ENCODE data around the gene OSBPL6.

OSBPL6 gene

GRCh38 chr2:178271629-178272333, 77.5 kb downstream of the OSBPL6 start:
- no peak for DNase-seq

GRCh38 chr2:178273787-178274360, 79.6 kb downstream of the OSBPL6 start:
- DNase-seq = no peak

GRCh38 chr2:178275600-178275999, 81.3 kb downstream of the OSBPL6 start:
- DNase-seq = no peak

GRCh38 chr2:178277741-178278197, 83.5 kb downstream of the OSBPL6 start:
- peak; percentile 52 for DNase-seq

GRCh38 chr2:178279142-178279541, 84.8 kb downstream of the OSBPL6 start:
- DNase-seq = no peak

GRCh38 chr2:178279636-178280035, 85.3 kb downstream of the OSBPL6 start:
- no peak for DNase-seq

GRCh38 chr2:178280244-178280852, 86.0 kb downstream of the OSBPL6 start:
- DNase-seq = no peak

- no peak for DNase-seq
Measured at GRCh38 chr2:178282075-178282815, 87.9 kb downstream of the OSBPL6 start.

GRCh38 chr2:178283341-178283918, 89.1 kb downstream of the OSBPL6 start:
- DNase-seq = no peak

GRCh38 chr2:178284613-178285286, 90.4 kb downstream of the OSBPL6 start:
- no peak for DNase-seq

GRCh38 chr2:178285287-178285615, 90.9 kb downstream of the OSBPL6 start:
- no peak for DNase-seq

GRCh38 chr2:178286636-178287035, 92.3 kb downstream of the OSBPL6 start:
- DNase-seq = no peak

GRCh38 chr2:178287652-178288344, 93.5 kb downstream of the OSBPL6 start:
- no peak for DNase-seq

GRCh38 chr2:178291703-178292102, 97.4 kb downstream of the OSBPL6 start:
- no peak for DNase-seq

GRCh38 chr2:178292586-178292985, 98.3 kb downstream of the OSBPL6 start:
- DNase-seq = no peak

GRCh38 chr2:178295115-178295514, 100.8 kb downstream of the OSBPL6 start:
- no peak for DNase-seq

GRCh38 chr2:178295906-178296305, 101.6 kb downstream of the OSBPL6 start:
- DNase-seq = no peak

GRCh38 chr2:178296394-178297090, 102.2 kb downstream of the OSBPL6 start:
- DNase-seq = no peak

- DNase-seq = no peak
Measured at GRCh38 chr2:178297091-178297411, 102.7 kb downstream of the OSBPL6 start.

- no peak for DNase-seq
Measured at GRCh38 chr2:178298785-178299212, 104.5 kb downstream of the OSBPL6 start.

- no peak for DNase-seq
Measured at GRCh38 chr2:178301649-178302238, 107.4 kb downstream of the OSBPL6 start.

All from right kidney (tissue), 1 donor.